PFSK-1 (cell line): ENCODE results near the gene VANGL1.

Experiments used
- POLR2AphosphoS5 ChIP-seq: IDR thresholded peaks from 2 replicates; pipeline ENCODE4 v1.6.1; 2012; ENCODE audit warnings: low read depth, mild to moderate bottlenecking, control low read depth, low read length, moderate library complexity
- REST ChIP-seq, 2 experiments: IDR thresholded peaks; 2 replicates each; pipeline versions ENCODE4 v1.6.1 to v1.8.0; 2011 to 2012; ENCODE audit warnings: low read depth in 2 of 2, low read length in 2 of 2, control low read depth in 1 of 2, inconsistent platforms in 1 of 2, mild to moderate bottlenecking in 1 of 2, moderate library complexity in 1 of 2; ENCODE audit not compliant: insufficient read depth in 1 of 2
- TAF1 ChIP-seq: IDR thresholded peaks from 2 replicates; pipeline ENCODE4 v1.6.1; 2012; ENCODE audit warnings: low read length, control low read depth, borderline replicate concordance; ENCODE audit not compliant: insufficient read depth

GRCh38 chr1:115660151-115660550, 18.4 kb downstream of the VANGL1 start:
- TF ChIP-seq POLR2AphosphoS5 (no peak), TAF1 (no peak), REST (IDR thresholded peaks at IDR 0.05; ENCODE audit: insufficient read depth in 1 of 2, low read depth in 2 of 2, low read length in 2 of 2) (no peak)
